Measurements from ENCODE around the gene ZNF750.

The ZNF750 gene

DNA sequence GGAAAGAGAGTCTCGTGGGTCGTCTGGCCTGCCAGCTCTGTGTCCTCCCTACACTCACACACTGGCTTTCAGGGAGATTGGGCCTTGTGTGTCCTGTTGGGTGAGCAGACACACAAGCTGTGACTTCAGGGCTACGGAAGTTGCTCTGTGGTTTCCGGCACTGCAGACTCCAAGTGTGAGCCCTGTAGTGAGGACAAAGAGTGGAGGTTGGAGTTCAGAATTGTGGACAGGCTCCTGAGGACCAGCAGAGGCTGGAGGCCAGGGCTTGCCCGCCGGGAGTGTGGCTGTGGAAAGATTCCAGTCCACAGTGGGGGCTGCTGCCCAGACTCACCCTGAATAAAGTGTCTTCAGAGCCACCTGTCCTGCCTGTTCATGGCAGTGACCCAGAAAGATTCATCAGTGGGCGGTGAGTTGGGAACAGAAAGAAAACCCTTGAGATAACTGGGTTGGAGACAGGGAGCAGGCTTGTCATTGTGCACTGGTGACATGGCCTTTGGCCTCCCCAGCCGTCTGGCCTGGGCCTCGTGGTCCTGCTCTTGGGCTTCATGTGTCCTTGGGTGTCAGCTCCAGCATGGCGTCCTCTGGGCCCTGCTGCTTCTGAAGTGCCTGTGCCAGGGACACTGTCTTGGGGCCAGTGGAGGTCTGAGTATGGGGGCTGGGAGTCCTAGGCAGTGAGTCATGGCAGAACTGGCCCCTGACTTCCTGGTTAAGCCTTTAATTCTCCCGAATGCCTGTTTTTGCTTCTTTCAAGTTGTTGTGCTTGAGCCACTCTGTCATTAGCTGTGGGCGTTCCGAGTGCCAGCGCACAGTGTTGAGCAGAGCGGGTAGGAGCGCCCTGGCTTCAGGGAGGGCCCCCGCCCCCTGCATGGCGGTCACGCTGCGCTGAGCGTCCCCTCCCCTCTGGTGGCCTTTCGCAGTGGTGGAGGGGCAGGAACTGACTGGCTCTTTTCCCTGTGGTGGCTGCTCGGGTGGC is 19.9 kb upstream of the ZNF750 start:
- DNase-seq (ENCODE audit: low read depth): no peak

- DNase-seq (ENCODE audit: low read depth): no peak
Observed at GRCh38 chr17:82858376-82859126, 18.7 kb upstream of the ZNF750 start.

GRCh38 chr17:82856361-82856760 is 16.5 kb upstream of the ZNF750 start:
- DNase-seq (ENCODE audit: low read depth): no peak

GRCh38 chr17:82854226-82854625 is 14.4 kb upstream of the ZNF750 start:
- no peak for DNase-seq (ENCODE audit: low read depth)

GRCh38 chr17:82851381-82851780 is 11.6 kb upstream of the ZNF750 start:
- DNase-seq (ENCODE audit: low read depth): no peak

DNA sequence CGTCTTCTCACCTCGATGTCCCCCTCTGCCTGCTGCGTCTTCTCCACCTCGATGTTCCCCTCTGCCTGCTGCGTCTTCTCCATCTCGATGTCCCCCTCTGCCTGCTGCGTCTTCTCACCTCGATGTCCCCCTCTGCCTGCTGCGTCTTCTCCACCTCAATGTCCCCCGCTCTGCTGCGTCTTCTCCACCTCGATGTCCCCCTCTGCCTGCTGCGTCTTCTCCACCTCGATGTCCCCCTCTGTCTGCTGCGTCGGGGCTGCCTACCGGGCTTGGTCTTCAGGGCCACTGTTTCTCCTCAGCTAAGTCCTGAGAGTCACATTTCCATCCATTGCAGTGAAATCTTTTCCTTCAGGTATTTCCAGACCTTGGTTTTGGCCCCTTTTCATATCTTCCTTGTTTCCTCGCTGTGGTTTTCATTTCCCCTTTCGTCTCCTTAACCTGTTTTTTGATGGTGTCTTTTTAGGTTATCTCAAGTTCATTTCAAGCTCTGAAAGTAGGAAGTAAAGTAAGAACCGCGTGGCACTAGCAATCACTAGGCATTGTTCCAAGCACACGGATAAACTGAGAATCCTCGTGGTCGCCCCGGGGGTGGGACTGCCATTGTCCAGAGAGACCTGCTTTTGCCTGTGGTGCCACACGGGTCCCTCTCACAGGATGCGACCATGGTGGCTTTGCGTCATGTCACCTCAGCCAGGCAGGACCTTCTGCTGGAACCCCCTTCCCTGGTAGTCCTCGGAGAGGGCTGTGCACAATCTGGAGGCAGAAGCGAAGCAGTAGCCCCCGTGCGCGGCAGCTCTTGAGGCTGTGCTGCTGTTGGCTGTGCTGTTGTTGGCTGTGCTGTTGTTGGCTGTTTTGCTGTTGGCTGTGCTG is 9.5 kb upstream of the ZNF750 start:
- no peak for DNase-seq (ENCODE audit: low read depth)

- peak; percentile 25 for DNase-seq (ENCODE audit: low read depth)
Observed at GRCh38 chr17:82848022-82848592, 8.3 kb upstream of the ZNF750 start.

- no peak for DNase-seq (ENCODE audit: low read depth)
Observed at GRCh38 chr17:82846061-82846691, 6.4 kb upstream of the ZNF750 start.

DNA sequence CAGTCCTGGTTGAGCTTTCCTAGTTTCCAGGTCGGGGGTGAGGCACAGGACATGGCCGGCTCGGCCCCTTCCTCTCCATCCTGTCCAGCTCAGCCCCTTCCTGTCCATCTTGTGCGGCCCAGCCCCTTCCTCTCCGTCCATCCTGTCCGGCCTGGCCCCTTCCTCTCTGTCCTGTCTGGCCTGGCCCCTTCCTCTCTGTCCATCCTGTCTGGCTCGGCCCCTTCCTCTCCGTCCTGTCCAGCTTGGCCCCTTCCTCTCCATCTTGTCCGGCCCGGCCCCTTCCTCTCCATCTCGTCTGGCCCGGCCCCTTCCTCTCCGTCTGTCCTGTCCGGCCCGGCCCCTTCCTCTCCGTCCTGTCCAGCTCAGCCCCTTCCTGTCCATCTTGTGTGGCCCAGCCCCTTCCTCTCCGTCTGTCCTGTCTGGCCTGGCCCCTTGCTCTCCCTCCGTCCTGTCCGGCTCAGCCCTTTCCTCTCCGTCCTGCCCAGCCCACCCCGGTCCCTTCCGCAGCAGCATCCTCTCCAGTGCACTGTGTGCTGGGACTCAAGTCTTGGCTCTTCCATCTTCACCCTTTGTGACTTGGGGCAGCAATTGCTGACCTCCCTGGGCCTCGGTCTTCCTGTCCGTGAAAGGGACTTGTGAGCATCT is 5.5 kb upstream of the ZNF750 start:
- DNase-seq (ENCODE audit: low read depth): no peak

DNA sequence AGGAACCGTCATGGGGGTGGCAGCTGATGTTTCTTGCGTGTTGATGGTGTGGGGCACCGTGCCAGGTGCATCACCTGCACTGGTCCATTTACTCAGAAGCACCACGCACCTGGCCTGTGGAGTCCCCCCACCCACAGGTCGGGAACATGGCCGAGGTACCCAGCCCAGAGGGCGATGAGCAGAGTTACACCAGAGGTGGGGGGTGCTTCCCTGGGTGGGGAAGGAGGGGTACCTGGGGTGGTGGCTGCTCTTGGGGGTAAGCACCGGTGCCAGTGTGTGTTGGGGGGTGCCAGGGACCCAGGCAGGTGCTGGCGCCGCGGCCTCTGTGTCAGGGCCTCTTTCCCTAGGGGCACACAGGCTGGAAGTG is 5.0 kb upstream of the ZNF750 start:
- no peak for DNase-seq (ENCODE audit: low read depth)

DNA sequence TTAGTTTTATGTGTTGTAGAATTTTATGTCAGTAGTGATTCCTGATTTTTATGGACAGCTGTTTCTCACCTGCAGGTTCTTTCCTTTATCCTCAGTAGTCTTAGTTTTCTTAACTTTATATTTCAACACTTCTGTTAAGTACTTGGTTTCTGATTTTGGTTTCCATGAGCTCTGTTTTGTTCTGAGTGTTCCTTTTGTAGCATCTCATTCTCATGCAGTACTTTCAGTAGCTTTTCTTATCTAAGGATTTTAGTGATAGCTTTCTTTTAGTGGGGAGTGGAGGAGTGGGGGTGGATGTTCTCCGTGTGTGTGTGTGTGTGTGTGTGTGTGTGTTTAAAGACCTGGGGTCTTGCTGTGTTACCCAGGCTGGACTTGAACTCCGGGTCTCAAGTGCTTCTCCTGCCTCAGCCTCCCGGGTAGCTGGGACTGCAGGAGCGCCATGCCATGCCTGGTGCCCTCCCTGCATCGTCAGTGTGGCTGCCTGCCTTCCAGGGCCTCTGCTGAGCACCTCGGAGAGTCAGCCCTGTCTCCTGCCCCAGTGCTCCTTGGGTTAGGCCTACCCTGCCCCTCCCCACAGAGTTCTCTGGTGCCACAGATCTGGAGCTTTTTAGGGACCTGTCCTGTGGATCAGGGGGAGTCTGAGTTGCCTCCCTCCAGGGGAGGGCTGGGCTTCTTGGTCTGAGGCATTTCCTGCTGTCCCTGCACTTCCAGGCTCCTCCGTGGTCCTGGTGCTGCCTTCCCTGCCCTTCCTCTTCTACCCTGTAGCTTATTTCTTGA is 4.3 kb upstream of the ZNF750 start:
- DNase-seq (ENCODE audit: low read depth): no peak

GRCh38 chr17:82841921-82842596 is 2.2 kb upstream of the ZNF750 start:
- no peak for DNase-seq (ENCODE audit: low read depth)

- no peak for DNase-seq (ENCODE audit: low read depth)
Observed at GRCh38 chr17:82840431-82840831, 609 bp upstream of the ZNF750 start.

DNA sequence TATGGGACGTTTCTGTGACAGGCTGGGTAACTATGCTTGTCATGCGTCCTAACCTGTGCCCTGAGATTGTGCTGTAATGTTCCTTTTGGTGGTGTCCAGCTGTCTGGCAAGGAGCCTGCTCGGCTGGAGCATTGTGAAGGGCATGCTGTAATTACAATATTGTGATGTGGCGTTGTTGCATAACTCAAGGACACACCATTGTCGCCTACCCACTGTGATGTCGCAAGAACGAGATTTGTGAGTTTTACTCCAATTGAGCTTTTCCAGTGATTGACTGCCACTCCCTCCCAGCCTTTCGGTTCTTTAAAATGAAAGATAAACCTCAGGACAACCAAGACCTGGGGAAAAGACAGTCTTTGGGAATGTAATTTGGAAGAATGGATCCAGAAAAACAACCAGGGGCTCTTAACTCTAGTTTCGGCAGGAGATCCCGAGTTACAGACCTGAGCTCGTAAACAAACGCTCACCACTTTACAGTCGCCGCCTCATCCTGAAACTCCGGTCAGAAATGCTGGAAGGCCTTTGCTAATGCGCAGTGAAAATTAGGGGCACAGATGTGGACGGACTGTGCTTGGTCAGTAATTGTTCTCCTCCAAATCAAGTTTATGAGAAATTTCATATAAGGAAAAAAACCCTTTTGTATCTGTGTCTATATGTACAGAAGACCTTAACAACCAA is 1.3 kb downstream of the ZNF750 start:
- DNase-seq (ENCODE audit: low read depth): no peak

DNA sequence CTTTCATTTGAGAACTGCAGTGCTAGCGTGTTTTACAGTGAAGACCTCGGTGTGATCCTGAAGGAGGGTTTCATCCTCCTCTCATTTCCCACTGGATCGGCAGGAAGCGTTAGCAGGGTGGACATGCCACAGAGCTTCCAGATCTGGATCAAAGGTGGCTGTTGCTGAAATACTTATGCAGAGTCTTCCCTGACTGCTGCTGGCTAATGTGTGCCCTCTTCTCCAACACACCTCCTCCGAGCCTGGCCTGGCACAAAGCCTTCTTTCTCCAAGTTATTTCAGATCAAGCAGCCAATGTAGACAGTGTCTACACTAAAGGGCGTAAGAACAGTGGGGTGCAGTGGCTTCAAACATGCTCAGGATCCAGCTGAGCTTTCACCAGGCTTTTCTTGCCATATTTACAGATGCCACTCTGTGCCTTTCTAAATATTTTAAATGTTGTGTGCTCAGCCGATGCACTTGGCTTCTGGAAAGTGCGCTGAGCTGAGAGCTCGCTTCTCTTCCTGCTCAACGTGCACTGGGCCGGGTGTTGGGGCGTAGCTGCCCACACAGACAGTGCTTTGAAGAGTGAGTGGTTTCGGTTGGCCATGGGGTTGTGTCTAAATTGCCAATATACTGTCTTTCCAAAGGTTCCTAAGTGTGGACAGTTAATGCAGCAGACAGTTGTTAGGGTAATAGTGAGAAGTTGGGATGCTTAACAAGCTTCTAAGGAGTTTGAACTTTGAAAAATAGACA is 2.1 kb downstream of the ZNF750 start:
- no peak for DNase-seq (ENCODE audit: low read depth)

DNA sequence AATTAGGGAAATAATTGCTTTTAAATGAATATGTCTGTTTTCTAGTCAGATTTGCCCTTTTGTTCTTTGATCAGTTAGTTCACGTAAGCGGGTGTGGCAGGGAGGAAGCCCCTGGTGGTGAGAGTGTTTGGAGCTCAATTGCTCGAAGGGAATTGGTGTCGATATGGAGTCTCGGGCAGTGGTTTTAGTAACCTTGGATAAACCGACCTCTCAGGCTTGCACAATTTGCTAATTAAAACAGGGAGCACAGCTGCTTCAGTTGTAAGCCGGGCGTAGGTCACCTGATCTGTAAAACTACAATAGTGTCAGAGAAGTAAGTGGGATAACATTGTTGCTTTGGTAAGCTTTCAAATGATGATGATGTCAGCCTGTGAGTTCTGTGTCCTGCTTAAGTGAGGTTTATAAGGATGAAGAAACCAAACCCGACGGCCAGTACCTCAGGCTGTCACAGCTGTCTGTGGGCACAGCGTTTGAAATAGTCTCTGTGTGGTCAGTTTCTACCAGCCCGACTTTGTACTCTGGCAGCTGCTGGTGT is 2.9 kb downstream of the ZNF750 start:
- DNase-seq (ENCODE audit: low read depth): no peak

DNA sequence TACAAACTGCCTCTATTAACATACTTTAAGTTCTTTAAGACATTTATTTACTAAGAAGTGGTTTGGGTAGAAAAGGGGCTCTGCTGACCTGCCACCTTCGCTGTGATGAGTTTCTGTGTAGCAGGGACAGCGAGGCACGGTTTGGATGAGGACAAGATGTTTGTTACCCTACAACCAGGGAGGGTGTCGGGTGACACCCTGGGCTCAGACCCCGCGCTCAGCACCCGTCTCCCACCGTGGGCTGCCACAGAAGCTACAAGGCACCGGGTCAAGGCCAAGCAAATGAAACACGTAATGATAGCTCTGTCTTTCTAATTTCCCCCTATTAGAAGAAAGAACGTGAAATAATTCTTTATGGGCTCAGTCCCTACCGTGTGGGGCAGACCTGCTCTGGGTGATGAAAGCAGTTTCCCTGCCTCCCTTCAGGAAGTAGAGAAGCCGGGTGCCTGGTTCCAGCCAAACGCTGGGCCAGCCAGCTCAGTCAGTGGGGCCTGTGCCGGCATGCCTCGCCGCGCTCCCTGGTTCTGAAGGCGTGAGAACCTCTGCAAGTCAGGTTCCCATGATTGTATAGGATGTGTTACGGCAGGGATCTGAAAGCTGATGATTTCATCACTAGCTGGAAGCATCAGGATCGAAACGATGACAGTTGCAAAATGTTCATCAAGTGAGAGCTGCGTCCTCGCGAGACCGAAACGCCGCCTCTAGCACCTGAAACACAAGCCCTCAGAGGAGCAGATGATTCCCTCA is 3.9 kb downstream of the ZNF750 start:
- DNase-seq (ENCODE audit: low read depth): no peak
